CMK (cell line): ENCODE data around the gene ZNF789.

ENCODE experiments used
- DNase-seq: peaks from one replicate; pipeline ENCODE4 v3.0.0-alpha.2; 2010; ENCODE audit warnings: low read depth

ZNF789 gene

DNA sequence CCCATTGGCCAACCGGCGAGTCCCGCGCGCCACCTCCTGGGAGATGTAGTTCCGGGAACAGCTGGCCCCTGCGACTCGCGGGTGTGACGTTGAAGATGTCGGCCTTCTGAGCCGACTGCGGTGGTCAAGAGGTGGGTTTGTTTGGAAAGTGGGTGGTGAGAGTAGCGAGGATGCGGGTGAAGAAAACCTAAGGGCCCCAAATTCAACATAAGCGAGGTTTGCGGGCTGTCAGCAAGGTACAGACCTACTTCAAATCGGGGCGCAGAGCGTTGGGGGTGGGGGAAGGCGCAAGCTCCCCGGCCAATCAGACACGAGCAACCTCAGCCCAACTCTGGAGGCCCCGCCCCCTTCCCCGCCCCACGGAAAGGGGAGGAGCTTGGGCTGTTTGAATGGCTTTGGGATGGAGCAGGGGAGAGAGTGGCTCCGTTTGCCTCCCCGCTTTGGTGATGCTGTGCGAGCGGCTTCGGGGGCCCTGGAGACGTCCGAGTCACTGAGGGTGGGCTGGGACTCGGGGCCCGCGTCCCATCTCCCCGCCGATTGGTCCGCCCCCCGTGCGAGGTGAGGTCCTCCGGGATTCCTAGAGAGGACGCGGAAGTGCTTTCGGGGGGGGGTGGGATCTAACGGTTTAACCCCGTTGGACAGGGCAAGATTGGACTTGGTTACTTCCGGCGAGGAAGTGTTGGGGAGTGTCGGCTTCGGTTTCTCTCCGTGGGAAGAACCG is 32.1 kb downstream of the ZNF789 start, which contains the start of gene ZKSCAN5:
ZKSCAN5 (plus strand) TSS at position 60 of the 721 bp plus-strand sequence. CDS start 1,383 bp downstream, outside the sequence.
- peak; percentile 89 for DNase-seq

GRCh38 chr7:99505324-99505662 is 32.6 kb downstream of the ZNF789 start:
- DNase-seq: no peak

GRCh38 chr7:99514050-99514449 is 41.4 kb downstream of the ZNF789 start:
- DNase-seq: no peak

DNA sequence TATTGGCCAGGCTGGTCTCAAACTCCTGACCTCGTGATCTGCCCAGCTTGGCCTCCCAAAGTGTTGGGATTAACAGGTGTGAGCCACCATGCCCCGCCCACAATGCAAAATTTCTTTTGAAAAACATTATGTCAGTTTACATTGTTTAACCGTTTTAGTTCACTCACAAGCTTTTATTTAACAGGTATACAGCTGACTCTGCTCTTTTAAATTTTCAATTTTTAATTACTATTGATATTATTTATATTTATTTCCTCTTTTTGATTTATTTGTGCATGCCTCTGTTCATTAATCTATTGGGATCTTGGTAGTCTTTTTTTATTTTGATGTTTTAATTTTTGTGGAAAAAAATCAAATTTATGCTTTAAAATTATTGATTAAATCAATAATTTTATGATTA is 48.7 kb downstream of the ZNF789 start:
- DNase-seq: no peak

GRCh38 chr7:99525713-99526440 is 53.2 kb downstream of the ZNF789 start:
- DNase-seq: no peak

DNA sequence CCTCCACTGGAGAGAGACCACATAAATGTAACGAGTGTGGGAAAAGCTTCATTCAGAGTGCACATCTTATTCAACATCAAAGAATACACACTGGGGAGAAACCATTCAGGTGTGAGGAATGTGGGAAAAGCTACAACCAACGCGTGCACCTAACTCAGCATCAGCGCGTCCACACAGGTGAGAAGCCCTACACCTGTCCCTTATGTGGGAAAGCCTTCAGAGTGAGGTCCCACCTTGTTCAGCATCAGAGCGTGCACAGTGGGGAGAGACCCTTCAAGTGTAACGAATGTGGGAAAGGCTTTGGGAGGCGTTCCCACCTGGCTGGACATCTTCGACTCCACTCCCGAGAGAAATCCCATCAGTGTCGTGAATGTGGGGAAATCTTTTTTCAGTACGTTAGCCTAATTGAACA is 58.7 kb downstream of the ZNF789 start:
- no peak for DNase-seq

- no peak for DNase-seq
Measured at GRCh38 chr7:99535667-99536066, 63.0 kb downstream of the ZNF789 start.
